Right hindlimb (tissue), 1 donor: ENCODE results near the gene DARS2.
"Not testable (repeated sequence)": the region's sequence is repeated elsewhere in the genome, so short reads cannot be mapped to it uniquely, and the experiment has no call there.

Experiments
- DNase-seq: peaks from one replicate; pipeline ENCODE4 v3.0.0-alpha.2; 2018

DARS2 gene

DNA sequence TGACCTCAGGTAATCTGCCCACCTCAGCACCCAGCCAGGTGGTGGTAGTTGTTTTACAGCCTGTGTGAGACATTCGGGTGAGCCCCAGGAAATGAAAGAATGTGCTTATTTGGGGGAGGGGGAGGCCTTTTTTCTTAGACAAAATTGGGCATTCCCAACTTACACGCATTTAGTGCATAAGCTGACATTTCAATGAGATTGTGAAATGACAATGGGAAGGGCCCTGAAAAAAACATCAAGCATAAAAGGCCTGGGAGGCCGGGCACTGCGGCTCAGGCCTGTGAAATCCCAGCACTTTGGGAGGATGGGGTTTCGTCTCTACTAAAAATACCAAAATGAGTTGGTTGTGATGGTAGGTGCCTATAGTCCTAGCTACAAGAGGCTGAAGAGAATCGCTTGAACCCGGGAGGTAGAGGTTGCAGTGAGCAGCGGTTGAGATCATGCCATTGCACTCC is 38.3 kb downstream of the DARS2 start:
- no peak for DNase-seq

DNA sequence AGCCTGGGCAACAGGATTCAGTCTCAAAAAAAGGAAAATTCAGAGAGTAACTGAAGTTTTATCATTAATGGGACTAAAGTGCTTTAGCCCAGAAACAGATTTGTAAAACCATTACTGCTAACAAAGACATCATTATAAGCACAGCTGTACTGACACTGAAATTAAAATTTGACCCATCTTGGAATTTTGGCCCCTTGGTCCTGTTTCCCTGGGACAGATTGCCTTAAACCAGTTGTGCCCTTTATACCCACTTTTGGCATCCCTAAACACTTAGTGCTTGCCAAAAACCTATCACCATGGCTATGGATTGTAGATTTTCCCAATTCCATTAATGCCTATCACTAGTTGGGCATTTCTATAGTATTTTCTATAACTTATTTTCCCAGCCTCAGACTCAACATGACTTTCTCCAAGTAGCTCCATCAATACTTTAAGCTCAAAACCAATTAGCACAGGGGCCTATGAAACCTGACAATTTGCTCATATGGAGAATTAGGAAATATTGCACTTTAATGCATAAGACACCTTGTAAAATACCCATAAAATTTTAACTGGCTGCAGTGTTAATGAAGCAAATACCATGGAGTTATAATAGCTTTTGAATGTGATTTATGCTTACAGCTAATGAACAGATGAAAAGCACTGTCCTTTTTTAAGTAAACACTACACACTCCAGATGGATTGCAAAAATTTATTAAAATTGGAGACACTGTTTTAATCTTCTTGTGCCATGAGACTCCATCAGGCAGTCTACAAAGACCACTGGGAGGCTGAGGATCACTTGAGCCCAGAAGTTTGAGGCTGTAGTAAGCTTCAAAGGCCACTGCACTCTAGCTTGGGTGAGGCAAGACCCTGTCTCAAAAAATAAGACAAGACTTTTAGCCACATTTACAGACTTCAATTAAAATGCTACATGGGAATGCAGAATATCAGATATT is 39.0 kb downstream of the DARS2 start:
- no peak for DNase-seq

DNA sequence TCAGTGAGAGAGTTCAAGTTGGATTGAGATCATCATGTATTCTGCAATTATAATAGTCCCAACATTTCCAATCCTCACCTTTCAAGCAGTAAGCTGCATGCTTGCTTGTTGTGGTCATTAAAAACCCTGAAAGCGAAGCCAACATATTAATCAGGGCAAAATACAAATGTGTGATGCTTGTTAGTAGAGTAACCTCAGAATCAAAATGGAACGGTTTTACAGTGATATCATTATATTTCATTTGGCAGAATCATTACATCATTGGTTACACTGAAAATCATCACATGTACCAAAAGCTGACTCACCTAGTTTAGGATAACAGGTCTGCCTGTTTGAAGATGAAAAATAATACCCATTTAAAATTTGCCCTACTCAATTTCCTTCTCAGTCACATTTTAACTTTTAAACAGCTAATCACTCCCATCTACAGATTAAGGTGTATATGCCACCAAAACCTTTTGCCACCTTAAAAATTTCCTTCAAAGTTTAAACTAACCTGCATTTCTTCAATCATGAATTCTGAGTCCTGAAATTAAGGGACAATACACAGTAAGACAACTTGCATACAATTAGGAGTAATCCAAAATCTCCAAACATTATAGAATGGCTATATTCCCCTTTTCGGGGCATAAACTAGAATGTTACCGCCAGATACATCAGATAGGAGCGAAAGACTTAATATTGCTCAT is 39.9 kb downstream of the DARS2 start:
- DNase-seq: no peak

DNA sequence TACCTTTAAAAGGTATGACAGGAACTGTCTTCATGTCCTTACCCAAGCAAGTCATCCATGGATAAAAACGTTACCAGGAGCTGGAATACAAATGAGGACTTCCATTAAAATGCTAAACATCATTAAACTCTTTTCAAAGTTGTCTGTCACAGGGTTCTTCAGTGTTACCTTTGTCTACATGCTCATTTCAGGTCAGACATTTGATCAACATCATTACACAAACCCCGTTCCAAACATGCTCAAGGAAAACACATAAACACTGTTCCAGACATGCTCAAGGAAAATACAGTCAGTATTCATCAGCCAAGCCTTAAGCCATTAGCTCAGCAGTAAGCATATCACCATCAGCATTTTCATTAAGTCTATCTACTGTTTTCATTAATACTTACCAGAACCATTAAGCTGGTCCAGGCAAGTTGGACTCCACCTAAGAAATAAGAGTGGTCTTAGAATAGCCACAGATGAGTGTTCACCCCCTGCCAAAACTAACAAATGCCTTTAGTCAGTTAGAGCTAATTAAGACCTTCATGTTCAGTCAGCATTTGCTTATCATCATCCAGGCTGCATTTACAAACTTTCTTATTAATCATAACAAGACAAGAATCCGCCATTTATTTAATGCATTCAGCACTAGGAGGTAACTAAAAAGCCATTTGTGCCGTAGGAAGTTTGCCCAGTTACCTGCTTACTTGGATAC is 41.1 kb downstream of the DARS2 start:
- no peak for DNase-seq

DNA sequence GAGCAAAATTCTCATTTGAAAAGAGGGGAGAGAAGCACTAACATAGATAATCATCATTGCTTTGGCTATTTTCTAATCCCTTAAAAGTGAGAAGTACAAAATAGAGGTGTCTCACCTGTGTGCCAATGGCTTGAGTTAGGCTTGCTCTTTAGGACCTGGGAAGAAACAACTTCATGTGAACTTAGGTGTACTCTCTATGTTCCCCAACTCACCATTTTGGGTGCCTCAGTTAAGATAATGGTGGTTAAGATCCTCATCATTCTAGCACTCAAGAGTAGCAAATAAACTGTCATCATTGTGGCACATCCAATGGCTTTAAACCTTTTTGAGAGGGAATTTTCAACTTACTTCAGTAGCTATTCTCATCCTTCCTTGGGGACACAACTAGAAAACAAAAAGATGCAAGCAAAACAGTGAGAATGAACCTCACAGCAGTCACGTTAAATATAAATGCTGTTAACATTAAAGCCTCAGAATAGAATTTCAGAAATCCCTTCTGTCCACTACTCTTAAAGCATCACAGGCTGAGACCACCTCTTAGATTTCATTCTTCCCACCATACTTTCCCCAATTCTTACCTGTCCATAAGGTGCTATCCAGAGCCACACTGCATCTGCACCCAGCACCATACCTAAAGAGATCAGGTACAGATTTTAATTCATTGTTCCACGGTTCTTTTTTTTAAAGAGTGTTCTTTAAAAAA is 42.1 kb downstream of the DARS2 start:
- no peak for DNase-seq

- DNase-seq: no peak
Observed at GRCh38 chr1:173867141-173867752, 42.8 kb downstream of the DARS2 start.

GRCh38 chr1:173867753-173868265 is 43.3 kb downstream of the DARS2 start, which contains the start of gene GAS5:
Gene GAS5 (minus strand): TSS chr1:173867989.
- DNase-seq: peak; percentile 100

- peak; percentile 91 for DNase-seq
Observed at GRCh38 chr1:173868266-173869020, 44.0 kb downstream of the DARS2 start, which contains the start of gene ZBTB37. Gene ZBTB37 (plus strand): TSS chr1:173868380. CDS start chr1:173870226, 1,846 bp downstream.

- no peak for DNase-seq
Observed at GRCh38 chr1:173869021-173869359, 44.5 kb downstream of the DARS2 start.

DNA sequence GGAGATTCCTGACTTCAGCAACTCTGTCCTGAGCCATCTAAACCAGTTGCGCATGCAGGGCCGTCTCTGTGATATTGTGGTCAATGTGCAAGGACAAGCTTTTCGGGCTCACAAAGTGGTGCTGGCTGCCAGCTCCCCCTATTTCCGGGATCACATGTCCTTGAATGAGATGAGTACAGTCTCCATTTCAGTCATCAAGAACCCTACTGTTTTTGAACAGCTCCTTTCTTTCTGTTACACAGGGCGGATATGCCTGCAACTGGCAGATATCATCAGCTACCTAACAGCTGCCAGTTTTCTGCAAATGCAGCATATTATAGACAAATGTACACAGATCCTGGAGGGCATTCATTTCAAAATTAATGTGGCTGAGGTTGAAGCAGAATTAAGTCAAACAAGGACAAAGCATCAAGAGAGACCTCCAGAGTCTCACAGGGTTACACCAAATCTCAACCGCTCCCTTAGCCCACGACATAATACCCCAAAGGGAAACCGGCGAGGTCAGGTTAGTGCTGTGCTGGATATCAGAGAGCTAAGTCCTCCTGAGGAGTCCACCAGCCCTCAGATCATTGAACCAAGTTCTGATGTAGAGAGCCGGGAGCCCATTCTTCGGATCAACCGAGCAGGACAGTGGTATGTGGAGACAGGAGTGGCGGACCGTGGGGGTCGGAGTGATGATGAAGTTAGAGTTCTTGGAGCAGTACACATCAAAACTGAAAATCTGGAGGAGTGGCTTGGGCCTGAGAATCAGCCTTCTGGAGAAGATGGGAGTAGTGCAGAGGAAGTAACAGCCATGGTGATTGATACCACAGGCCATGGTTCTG is 46.0 kb downstream of the DARS2 start:
- DNase-seq: no peak

DNA sequence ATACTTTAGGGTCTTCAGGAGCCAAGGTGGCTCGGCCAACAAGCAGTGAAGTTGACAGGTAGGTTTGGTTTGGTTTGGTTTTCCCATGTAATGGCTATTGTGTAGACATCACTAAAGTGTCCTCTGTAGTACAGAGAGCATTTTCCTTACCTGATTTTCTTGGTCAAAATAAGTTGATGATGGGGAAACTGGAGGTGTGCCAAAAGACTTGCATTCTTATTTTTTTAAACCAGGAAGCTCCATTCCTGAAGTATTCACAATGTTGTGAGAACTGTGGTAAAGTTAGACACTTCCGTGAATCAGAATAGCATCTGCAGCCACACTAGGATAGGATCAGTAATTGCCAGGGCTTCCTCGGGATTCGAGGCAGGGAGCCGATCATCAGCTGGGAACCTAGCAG is 46.6 kb downstream of the DARS2 start:
- no peak for DNase-seq

GRCh38 chr1:173871500-173871899 is 47.0 kb downstream of the DARS2 start:
- no peak for DNase-seq

GRCh38 chr1:173876732-173877131 is 52.3 kb downstream of the DARS2 start:
- no peak for DNase-seq

DNA sequence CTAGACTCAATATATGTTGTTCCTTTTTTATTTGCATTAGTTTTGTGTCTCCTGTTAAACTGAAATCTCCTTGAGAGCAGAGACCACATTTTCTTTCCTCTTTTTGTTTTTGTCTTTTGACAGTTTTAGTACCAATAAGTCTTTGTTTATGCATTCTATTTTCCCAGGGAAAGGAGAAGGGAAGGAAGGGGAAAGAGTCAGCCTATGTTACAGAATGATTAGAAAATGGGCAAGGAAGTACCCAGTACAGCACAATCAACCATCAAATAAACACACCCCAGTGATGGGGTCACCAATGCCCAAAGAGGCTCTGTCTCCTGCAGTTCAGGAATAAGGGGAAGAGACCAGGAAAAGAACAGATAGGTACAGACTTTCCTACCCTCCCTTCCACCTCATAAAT is 53.8 kb downstream of the DARS2 start:
- no peak for DNase-seq

DNA sequence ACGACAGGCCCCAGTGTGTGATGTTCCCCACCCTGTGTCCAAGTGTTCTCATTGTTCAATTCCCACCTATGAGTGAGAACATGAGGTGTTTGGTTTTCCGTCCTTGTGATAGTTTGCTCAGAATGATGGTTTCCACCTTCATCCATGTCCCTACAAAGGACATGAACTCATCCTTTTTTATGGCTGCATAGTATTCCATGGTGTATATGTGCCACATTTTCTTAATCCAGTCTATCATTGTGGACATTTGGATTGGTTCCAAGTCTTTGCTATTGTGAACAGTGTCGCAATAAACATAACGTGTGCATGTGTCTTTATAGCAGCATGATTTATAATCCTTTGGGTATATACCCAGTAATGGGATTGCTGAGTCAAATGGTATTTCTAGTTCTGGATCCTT is 56.6 kb downstream of the DARS2 start:
- not testable (repeated sequence) for DNase-seq

DNA sequence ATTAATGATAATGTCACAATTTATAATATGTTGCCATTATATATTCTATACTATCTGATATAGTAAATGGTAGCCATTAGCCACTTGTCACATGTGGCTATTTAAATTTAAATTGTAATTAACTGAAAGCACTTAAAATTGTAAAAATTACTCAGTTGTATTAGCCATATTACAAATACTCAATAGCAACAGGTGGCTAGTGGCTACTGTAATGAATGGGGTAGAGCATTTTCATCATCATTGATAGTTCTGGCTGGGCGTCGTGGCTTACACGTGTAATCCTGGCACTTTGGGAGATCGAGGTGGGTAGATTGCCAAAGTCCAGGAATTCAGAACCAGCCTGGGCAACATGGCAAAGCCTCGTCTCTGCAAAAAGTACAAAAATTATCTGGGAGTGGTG is 60.2 kb downstream of the DARS2 start:
- no peak for DNase-seq

DNA sequence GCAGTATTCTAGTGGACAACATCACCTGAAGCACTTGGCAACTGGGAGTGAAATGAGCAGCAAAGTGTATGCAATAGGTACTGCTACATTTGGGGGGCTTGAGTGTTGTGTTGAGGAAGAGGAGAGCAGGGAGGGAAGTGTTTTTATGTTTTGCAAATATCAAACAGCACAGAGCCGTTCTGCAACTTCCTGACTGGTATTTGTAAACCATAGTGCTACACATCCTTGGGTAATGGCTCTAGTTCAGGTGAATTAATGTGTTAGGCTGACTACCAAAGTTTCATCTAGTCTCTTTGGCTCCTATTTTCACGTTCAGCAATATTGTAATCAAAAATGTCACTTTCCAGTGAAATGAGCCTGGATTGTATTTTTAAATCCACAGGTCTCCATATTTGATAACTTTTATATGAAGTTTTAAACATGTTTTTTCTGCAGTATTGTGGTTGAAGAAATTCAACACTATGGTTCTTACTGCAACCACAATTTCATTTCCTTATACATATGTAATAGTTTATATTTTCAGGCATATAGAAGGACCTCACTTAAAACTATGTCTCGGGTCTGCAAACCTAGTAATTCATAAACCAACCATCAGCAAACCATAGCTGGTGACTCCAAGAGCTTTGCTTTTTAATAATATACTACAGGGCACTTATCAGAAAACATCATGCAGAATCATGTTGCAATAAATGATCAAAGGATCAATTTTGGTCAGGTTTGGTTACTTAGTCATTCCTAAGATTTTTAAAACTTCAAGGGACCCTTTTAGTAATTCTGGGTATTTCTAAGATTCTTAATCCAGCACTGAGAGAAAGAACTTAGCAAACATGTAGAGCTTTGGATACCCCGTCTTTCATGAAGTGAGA is 62.5 kb downstream of the DARS2 start:
- no peak for DNase-seq

GRCh38 chr1:173887627-173888026 is 63.2 kb downstream of the DARS2 start:
- DNase-seq: no peak

- no peak for DNase-seq
Observed at GRCh38 chr1:173888749-173889148, 64.3 kb downstream of the DARS2 start.
